Measurements from ENCODE around the gene VRK1. TPM values are rescaled to one million over a fixed set of nuclear protein-coding genes. Genes with fewer than 3 reads are reported as not detected.

VRK1 gene
- total RNA-seq, 1 donor from 2014 or later, result 6.8 TPM

DNA sequence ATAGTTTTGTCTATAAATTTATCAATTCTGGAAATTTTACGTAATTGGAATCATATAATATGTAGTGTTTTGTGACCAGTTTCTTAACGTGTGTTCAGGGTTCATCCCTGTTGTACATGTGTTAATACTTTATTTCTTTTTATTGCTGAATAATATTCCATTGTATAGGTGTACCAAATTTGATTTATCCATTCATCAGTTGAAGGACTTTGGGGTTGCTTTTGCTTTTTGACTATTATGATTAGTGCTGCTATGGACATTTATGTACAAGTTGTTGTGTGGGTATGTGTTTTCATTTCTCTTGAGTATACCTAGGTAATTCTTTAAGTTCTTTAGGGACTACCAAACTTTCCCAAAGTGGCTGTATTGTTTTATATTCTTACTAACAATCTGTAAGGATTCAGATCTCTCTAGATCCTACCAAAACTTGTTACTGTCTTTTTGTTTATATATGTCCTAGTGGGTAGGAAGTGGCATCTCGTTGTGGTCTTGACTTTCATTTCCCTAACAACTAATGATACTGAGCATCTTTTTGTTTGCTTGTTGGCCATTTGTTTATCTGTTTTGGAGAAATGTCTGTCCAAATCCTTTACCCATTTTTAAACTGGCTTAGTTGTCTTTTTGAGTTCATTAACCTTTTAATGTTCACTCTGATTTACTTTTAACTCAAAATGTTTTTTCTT, 14.9 kb downstream of the VRK1 start:
- no peak for ATAC-seq
- intact Hi-C loops (cut with micrococcal nuclease), result no loop called here
- DNase-seq, result no peak

DNA sequence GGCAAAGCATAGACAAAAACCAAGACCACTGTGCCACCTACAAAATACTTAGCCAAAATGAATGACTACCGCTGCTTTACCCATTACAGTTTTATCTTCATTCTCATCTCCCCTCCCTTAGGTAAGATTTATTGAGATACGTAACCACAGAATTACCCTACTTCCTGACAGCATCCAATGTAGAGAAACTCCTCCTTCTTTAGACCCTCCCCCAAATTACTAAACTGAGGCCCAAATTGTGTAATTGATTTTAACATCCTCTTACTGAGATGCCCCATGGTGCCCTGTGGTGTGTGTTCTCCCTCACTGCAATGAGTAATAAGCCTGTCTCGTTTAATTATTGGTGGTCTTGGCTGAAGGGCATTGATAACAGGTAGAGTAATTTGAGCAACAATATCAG, 19.1 kb downstream of the VRK1 start:
- DNase-seq, result no peak
- intact Hi-C loops (cut with micrococcal nuclease), result no loop called here
- no peak for ATAC-seq

DNA sequence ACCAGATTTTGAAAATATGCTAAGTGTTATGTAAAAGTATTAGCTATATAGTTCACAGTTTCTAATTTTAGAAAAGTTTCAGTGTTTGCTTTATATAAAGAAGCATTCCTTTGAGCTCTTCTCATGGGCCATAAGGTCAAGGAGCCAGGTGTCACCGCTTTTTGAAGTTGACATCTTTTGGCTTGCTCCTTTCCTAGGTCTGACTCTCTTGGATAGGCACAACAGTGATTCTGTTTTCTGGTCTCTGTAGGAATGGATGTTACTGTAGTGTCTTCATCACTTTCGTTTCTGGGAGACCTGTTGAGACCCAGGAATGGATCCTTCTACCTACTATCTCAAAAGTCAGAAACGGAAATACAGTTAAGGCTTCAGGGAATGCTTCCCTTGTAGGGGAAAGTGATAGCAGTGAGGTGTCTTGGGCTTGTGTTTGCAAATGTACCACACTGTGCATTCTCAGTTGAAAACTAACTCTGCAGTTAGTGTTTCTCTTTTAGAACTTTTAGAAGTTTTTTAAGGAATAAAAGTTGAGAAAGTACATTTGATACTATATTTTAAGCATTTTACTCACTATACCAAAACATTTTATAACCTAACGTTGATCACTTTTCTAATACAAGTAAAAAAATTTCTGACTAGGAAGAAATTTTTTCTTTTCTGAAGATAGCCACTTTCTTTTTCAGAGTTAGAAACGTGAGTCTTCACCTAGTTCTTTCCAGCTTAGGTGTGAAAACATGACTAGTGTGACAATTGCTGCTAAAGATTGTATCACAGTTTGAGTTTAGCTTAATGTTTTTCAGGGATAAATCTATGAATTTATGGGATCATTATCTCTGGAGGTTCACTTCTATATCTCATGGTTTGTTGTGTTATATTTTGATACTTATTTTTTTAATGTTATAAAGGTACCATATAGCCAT, 20.8 kb downstream of the VRK1 start:
- DNase-seq (no peak), ATAC-seq (no peak)
- intact Hi-C loops (cut with micrococcal nuclease), result no loop called here

DNA sequence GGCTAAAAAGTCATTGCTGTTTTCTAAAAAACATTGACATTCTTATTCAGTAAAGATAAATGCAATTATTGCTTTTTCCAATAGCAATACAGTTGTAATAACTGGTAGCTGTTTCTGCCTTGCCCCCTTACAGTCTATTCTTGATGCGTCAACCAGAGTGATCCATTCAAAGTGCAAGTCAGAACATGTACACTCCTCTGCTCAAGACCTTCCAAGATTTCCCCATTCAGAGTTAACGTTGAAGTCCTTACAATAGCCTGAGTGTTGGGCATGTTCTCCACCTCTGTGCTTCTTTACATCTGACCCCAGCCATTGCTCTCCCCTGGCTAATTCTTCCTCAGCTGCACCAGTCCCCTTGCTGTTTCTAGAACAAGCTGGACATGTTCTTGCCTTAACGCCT, 24.3 kb downstream of the VRK1 start:
- no peak for DNase-seq
- intact Hi-C loops (cut with micrococcal nuclease), result no loop called here
- ATAC-seq, result no peak

DNA sequence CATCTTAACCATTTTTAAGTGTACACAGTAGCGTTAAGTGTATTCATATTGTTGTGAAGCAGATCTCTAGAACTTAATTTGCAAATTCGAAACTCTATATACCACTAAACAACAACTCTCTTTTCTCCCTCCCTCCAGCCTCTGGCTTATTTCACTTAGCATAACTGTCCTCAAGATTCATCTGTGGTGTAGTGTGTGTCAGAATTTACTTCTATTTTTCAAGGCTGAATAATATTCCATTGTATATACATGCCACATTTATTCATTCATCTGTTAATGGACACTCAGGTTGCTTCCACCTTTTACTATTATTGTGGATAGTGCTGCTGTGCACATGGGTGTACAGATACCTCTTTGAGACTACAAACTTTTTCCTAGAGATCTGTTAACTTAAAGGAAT, 26.5 kb downstream of the VRK1 start:
- DNase-seq (no peak), ATAC-seq (no peak)
- intact Hi-C loops (cut with micrococcal nuclease), result no loop called here

DNA sequence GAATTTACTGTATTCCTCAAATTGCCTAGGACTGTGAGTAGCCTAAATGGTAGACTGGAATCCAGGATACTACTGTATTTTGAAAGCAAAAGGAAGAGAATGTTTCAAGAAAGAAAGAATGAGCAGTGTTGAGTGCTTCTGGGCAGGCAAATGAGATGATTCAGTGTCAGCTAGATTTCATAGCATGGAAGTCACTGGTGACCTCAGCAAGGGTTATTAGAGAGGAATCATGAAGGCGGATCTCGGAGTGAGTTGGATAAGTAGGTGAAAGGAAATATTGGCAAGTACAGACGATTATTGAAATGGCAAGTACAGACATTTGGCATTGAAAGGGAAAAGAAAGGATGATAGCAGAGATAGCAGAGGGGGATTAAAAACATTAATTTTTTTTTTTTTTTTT, 27.1 kb downstream of the VRK1 start:
- intact Hi-C loops (cut with micrococcal nuclease), result no loop called here
- DNase-seq, result no peak
- ATAC-seq, result no peak

DNA sequence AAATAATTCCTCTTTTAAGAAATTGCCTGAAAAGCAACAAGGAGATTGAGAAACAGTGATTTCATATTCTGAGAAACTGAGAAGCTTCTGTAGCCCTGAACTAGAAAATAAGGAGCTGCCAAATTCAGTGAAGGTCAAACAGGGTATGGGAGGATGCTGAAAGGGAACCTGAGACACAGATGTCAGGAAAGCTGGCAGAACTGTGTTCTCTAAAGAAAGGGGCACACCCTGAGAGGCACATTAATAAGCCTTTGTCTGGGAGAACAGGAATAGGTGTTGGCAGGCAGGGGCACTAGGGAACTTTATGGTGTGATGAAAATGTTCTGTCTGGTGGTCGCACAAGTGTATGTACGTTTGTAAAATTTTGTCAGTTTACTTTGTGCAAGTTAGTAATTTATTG, 29.6 kb downstream of the VRK1 start:
- DNase-seq (no peak), ATAC-seq (no peak)
- intact Hi-C loops (cut with micrococcal nuclease), result no loop called here

DNA sequence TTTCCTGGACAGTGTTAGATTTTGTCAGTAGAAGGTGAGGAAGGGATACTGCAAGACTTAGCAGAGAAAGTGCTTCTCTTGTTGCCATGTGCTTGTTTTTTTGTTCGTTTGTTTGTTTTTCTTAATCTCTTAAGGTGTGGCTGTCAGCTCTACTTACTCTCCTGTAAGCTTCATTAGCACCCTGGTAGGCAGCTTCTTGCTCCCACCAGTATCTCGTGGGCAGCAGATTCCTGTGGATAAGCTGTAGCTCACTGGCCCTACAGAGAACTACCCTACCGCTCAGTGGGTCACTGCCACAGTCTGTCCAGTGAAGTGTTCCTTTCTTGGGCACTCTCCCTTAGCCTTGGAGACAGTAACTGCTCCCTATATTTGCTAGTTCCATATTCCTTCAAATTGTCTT, 30.1 kb downstream of the VRK1 start:
- DNase-seq (no peak), ATAC-seq (no peak)
- intact Hi-C loops (cut with micrococcal nuclease), result no loop called here

DNA sequence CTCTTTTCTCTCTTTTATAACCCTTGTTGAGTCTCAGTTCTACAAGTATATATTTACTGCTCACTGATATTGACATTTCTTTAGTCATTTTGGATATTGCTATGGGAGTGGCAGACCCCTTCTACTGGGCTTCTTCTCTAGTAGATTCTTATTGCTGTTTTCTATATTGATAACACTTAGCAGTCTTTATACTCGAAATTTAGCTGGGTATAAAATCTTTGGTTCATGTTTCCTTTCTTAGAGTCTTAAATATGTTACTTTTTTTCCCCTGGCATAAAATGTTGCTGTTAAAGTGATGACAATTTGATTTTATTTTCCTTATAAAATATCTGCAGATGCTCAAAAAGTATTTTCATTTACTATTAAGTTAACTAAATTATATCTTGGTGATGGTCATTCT, 32.6 kb downstream of the VRK1 start:
- ATAC-seq (no peak), DNase-seq (no peak)
- intact Hi-C loops (cut with micrococcal nuclease), result no loop called here

DNA sequence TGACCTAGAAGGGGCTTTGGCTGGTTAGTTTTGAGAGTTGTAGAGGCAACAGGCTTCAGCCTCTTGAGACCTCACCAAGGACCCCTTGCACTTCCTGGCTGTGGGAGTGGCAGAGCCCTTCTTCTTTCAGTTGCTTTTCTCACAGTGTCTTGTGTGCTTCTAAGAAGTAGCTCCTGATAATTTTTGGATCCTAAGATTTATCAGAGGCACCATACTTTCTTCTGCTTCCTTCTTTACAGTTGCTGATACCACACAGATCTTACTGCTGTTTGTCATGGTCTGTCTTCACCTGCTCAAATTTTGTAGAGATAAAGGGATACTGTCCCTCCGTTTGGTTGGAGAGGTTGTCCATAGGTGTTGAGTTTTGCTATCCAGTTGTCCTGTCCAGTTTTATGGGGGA, 33.8 kb downstream of the VRK1 start:
- DNase-seq, result no peak
- intact Hi-C loops (cut with micrococcal nuclease), result no loop called here
- ATAC-seq, result no peak

DNA sequence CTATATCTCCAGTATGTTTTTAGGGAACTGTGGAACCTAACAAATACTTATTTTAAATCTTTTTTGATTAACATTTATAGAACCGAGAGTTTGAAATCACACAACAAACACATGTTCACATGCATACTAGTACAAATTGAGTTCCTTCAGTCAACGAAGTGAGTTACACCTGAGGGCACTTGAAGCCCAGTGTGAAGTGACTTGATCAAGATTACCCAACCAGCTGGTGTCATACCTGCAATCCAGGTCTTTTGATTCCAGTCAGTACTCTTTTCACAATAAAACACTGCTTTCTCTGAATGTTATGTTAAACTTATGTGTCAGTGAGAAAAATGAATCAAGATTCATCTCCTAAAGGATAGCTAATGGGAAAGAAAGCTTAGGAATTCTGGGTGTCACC, 35.2 kb downstream of the VRK1 start:
- ATAC-seq (no peak), DNase-seq (no peak)
- intact Hi-C loops (cut with micrococcal nuclease), result no loop called here

DNA sequence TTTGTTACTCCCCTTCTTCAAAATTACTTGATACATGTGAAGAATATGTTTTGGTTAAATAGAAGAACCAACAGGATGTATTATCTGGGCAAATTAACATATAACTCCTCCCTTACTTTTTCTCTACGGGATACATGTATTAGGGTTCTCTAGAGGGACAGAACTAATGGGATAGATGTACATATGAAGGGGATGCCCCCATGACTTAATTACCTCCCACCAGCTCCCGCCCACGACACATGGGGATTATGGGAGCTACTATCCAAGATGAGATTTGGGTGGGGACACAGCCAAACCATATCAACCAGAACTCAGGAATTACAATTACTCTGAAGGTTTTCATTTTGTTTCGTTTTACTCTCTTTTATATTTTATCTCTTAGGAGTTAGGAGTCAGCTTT, 41.3 kb downstream of the VRK1 start:
- intact Hi-C loops (cut with micrococcal nuclease), result no loop called here
- DNase-seq, result no peak
- no peak for ATAC-seq

DNA sequence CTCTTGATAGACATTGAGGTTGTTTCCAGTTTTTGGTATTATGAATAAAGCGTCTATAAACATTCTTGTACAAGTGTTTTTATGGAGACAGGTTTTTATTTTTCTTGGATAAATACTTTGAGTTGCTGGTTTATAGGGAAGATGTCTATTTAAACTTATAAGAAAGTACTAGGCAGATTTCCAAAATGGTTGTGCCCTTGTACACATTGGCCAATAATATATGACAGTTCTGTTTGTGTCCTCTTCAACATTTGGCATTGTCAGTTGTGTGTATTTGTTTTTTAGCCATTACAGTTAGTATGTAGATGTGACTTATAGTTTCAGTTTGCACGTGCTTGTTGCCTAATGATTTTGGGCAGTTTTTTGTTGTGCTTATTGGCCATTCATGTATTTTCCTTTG, 42.1 kb downstream of the VRK1 start:
- no peak for ATAC-seq

DNA sequence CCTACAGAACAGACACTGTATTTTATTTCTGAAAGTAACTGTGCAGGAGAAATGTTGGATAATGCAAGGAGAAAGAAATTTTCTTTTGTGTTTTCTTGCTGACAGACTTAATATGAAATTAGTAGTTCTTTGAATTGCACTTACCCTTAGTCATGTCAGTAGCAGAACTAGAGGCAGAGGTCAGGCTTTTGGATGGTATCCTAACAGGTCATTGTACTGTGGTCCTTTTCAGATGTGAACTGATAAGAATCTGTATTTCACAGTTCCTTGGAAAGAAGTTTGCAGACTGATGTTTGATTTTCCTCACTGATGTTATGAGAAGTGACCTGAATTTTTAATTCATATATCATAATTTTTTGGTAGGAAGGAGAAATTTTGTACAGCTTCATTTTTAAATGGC, 46.0 kb downstream of the VRK1 start:
- ATAC-seq, result no peak
- intact Hi-C loops (cut with micrococcal nuclease), result no loop called here
- no peak for DNase-seq

More for the DNA sequence above, 42.1 kb downstream of the VRK1 start:
- intact Hi-C loops (cut with micrococcal nuclease), result no loop called here
- no peak for DNase-seq

DNA sequence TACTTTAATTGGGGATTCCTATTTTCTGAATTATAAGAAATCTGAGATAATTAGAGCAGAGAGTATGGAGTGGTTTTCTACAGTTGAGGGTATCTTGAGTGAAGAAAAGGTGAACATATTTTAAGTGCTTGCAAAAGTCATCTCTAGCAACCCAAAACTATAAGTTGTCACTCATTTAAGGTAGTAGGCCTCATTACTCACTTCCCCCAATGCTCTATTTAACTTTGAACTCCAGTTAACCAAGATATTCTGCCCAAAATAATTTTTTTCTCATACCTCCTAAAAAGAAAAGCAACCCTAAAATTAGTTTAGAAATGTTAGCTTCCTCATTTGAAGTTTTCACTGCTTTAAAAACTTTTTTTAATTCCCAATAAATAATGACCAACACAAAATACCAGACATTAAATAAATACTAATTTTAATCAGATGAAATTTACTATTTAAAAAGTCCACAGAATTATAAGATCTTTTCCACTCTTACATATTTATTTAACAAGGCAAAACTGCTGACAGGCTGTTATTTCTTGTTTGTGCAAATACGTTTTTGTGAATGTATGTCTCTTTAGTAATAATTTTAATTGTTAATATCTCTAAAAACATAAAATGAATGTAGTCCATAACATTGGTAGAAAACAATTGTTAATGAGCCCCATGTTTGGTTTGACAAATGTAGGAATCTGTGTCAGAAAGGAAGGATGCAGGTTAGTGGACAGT, 47.8 kb downstream of the VRK1 start:
- ATAC-seq (no peak), DNase-seq (no peak)
- intact Hi-C loops (cut with micrococcal nuclease), result no loop called here

DNA sequence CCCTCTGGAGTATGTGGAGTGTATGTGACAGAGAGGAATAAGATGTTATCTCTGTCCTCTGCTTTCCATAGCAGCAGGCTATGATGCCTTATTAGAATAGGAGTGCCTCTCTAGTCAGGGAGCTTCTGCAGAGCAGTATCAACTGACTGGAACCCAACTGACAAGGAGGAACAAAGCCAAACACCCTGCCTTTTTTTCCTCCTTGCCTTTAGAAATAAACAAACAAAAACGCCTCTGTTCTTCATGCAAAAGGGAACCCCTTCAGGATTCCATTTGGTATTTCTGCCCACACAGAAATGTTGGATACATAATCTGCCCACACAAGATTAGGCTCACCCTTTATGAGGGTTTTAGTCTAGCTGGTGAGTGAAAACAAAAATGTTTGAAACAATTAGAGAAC, 50.3 kb downstream of the VRK1 start:
- no peak for DNase-seq
- ATAC-seq, result no peak
- intact Hi-C loops (cut with micrococcal nuclease), result no loop called here

DNA sequence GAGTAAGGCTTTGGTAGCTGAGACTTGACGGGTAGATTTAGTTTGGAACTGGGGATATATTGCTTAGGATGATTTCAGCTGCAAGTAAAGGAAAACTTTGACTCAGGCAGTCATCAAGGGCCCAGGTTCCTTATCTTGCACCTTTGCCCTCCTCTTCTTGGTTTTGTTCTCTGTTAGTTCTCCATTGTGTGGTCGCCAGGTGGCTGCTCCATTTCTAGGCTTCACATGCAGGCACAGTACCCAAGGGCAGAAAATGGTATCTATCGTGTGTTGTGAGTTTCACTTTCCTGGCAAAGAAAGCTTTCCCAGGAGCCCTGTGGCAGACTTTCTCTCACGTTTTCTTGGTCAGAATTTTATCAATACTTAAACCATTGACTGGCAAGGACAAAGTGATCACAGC, 50.8 kb downstream of the VRK1 start:
- DNase-seq, result no peak
- intact Hi-C loops (cut with micrococcal nuclease), result no loop called here
- no peak for ATAC-seq

DNA sequence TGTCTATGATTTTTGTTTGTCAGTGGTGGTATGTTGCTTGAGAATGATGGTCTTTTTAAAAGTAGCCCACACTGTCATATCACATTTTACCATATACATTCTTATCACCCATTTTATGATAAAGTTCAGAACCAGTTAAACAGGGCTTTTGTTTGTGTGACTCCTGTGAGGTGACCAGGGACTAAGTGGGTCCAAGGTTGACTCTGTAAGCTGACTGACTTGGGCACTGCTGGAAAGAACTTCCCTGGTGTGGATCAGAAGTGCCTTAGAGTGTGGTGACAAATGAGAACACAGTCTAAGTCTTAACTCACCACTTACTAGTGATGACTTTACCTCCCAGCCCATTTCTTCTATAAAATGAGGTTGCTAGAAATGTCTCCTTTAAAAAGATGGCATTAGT, 52.6 kb downstream of the VRK1 start:
- ATAC-seq (no peak), DNase-seq (no peak)
- intact Hi-C loops (cut with micrococcal nuclease), result no loop called here

DNA sequence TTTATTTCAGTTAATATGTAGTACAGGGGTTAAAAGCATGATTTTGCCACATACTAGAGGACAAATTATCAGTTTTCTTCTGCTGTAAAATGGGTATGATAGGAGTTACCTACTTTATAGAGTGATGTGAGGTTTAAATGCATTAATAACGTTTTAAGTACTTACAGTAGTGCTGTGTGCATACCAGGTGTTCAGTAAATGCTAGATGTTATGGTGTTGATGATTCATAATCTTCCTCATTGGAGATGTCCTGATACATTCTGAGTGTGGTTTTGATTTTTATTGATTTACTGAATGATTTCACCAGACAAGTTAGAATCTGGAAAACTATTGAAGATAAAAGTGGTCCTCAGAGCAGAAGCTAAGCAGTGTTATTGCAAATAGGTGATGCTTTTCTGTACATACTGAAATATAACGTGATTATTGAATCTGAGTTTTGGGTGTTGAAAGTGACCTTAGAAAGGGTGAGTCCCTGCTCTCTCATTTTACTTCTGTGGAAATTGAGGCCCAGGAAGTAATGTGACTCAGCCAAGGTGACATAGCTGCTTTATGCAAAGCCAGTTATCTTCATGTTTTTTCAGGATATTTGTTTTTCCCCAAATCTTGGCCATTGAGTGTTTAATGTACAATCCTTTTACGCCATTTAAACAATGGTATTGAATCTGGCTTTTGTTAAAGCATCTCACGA, 54.7 kb downstream of the VRK1 start:
- no peak for ATAC-seq
- intact Hi-C loops (cut with micrococcal nuclease), result no loop called here
- no peak for DNase-seq
